GM23248 (cell line): Measurements from ENCODE around the gene GTF2H2C.

Experiments used
- EZH2 ChIP-seq: fragments of 200-600 bp; sonication (generic); IDR thresholded peaks from 2 replicates; pipeline ENCODE4 v1.6.1; 2018; ENCODE audit warnings: antibody characterized with exemption, mild to moderate bottlenecking; ENCODE audit not compliant: insufficient read depth, poor library complexity, severe bottlenecking
- EZH2phosphoT487 ChIP-seq: fragments of 200-600 bp; sonication (generic); IDR thresholded peaks from 2 replicates; pipeline ENCODE4 v1.6.1; 2018; ENCODE audit warnings: antibody characterized with exemption, moderate library complexity, mild to moderate bottlenecking, low read depth; ENCODE audit not compliant: insufficient read depth

DNA sequence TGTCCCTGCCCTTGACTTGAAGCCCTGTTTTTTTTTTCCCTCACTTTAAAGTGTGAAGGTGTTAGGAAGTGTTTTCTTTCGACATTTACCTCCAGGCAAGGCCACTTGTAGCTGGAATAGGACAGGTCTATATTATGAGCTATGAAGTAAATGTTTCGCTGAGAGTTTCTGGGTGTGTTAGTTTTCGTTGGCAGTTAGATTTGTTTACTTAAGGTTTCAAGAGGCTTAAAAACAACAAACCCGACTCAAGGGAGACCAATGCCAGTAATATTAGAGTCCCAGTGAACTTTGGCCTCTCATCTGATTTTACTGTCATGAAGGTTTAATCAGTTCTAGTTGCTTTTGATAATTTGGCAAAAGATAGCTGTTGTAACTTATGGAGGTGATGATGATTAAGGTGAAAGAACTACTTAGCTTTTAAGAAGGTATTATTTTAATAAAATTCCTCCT, 42.2 kb upstream of the GTF2H2C start:
- TF ChIP-seq EZH2phosphoT487 (no peak), EZH2 (no peak)
